SKM-1 (cell line): Measurements from ENCODE around the gene SMPX.

Experiments used
- DNase-seq: peaks from one replicate; lab custom pipeline; 2025; ENCODE audit not compliant: unreplicated experiment; lab: John Stamatoyannopoulos, UW

SMPX gene

GRCh38 chrX:21658152-21658737, 99.7 kb downstream of the SMPX start, which contains the start of gene KLHL34:
TSS of gene KLHL34 (minus strand) at chrX:21658330. CDS start at chrX:21657788, 542 bp downstream.
- no peak for DNase-seq

DNA sequence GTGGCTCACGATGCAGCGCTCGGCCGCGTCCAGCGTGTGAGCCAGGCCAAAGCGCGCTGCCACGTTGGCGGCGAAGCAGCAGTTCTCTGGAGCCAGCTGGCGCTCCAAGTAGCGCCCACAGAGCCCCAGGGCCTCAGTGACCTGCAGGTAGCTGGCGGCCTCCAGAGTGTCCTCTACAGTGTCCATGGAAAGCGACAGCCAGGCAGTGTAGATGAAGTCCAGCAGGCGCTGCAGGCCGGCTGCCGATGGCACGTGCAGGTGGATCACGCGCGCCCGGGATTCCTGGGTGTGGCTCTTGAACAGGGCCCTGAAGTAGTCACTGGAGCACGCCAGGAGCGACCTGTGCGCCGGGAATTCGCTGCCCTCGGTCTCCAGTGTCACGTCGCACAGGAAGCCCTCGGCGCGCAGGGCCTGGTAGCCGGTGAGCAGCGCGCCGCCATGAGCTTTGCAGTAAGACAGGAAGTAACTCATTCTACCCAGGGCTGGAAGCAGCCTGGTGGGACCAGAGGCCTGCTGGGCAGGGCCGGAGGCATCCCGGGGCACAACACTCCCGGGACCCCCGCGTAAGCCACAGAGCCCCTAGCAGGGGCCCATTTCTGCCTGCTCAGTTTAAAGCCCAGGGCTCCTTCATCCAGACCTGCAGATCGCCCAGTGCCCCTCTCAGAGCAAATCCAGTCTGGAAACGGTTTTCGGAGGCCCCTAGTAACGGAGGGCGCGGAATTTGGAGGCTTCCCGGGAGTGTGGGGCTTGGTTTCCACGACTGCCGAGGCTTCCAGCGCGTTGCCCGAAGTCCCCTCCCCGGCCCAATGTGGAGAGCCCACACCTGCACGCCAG, 100.4 kb downstream of the SMPX start:
- DNase-seq, result no peak

- DNase-seq, result no peak
These were observed 101.2 kb downstream of the SMPX start for GRCh38 chrX:21656587-21657317.
